Peyer's patch (tissue), 4 donors: ENCODE results near the gene SGF29.

ENCODE experiments used
- POLR2A ChIP-seq, 2 donors: fragments of 450-650 bp; IDR thresholded peaks; one replicate each; pipeline ENCODE4 v1.5.1; 2017; ENCODE audit warnings: antibody characterized with exemption in 2 of 2, mild to moderate bottlenecking in 2 of 2, moderate library complexity in 2 of 2
- TF ChIP-seq, protein P1 (sequence below), 6 experiments: fragments of 450-650 bp in 4 of 6; fragments of 200-600 bp in 2 of 6; sonication (generic) in 1 of 6; IDR thresholded peaks; one replicate each; pipeline ENCODE4 v1.5.1; 2017 to 2019; ENCODE audit warnings: antibody characterized with exemption in 6 of 6, mild to moderate bottlenecking in 3 of 6, moderate library complexity in 1 of 6

- TF ChIP-seq, protein P1, sequence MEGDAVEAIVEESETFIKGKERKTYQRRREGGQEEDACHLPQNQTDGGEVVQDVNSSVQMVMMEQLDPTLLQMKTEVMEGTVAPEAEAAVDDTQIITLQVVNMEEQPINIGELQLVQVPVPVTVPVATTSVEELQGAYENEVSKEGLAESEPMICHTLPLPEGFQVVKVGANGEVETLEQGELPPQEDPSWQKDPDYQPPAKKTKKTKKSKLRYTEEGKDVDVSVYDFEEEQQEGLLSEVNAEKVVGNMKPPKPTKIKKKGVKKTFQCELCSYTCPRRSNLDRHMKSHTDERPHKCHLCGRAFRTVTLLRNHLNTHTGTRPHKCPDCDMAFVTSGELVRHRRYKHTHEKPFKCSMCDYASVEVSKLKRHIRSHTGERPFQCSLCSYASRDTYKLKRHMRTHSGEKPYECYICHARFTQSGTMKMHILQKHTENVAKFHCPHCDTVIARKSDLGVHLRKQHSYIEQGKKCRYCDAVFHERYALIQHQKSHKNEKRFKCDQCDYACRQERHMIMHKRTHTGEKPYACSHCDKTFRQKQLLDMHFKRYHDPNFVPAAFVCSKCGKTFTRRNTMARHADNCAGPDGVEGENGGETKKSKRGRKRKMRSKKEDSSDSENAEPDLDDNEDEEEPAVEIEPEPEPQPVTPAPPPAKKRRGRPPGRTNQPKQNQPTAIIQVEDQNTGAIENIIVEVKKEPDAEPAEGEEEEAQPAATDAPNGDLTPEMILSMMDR (IDR thresholded peaks at IDR 0.05), result no peak
- TF ChIP-seq POLR2A (IDR thresholded peaks at IDR 0.05), result no peak
Observed at GRCh38 chr16:28524681-28525171, 29.0 kb upstream of the SGF29 start.
